ENCODE results near the gene VPS26B.

DNA sequence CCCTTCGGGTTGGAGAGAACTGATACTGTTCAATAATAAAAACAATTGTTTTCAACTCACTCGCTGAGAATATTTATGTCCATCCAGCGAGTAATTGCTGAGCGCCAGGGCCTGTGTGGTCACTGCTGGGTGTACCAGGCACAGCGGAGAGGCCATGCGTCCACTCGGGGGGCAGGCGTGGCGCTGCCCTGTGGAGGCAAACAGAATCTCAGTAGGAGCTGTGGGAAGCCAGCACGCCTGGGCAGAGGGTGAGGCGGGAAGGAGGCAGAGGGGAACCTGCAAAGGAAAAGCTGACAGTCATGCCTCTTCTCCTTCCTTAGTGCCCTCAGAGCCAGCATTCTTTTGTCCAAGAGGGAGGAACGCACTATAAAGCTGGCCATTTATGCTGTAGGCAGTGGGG is 63.1 kb downstream of the VPS26B start:
- TF ChIP-seq, protein P1, sequence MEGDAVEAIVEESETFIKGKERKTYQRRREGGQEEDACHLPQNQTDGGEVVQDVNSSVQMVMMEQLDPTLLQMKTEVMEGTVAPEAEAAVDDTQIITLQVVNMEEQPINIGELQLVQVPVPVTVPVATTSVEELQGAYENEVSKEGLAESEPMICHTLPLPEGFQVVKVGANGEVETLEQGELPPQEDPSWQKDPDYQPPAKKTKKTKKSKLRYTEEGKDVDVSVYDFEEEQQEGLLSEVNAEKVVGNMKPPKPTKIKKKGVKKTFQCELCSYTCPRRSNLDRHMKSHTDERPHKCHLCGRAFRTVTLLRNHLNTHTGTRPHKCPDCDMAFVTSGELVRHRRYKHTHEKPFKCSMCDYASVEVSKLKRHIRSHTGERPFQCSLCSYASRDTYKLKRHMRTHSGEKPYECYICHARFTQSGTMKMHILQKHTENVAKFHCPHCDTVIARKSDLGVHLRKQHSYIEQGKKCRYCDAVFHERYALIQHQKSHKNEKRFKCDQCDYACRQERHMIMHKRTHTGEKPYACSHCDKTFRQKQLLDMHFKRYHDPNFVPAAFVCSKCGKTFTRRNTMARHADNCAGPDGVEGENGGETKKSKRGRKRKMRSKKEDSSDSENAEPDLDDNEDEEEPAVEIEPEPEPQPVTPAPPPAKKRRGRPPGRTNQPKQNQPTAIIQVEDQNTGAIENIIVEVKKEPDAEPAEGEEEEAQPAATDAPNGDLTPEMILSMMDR (IDR thresholded peaks at IDR 0.05; ENCODE audit: insufficient read depth, low read depth, low read length): no peak
- TF ChIP-seq EZH2 (IDR thresholded peaks at IDR 0.05; ENCODE audit: insufficient read depth, low read length): no peak
